Body of pancreas (tissue), 4 donors: ENCODE data around the gene MISFA.

Source experiments
- POLR2A ChIP-seq, 3 donors: fragments of 450-650 bp; IDR thresholded peaks; one replicate each; pipeline ENCODE4 v1.6.1; 2016; ENCODE audit warnings: antibody characterized with exemption in 3 of 3, mild to moderate bottlenecking in 2 of 3
- TF ChIP-seq, protein P1 (sequence below), 7 experiments: fragments of 450-650 bp in 4 of 7; fragments of 200-600 bp in 3 of 7; sonication (generic) in 3 of 7; IDR thresholded peaks; one replicate each; pipeline ENCODE4 v1.5.1; 2016 to 2019; ENCODE audit warnings: antibody characterized with exemption in 7 of 7

DNA sequence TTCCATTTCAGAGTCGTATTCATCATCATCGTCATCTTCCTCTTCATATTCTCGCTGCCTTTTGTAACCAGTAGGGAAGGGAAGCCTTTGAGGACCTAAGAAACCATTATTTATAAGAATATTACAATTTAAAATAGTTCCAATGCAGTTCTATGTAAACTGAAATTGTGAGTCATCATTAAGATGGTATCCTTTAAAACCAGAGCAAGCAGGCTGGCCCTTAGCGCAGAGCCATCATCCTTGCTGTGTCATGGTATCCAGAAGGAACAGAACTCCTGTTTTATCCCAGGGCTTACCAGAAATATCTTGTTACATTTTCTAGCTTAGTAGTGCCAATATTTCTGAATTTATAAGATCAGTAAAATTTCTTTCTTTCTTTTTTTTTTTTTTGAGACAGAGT lies 12.8 kb downstream of the MISFA start:
- TF ChIP-seq, protein P1, sequence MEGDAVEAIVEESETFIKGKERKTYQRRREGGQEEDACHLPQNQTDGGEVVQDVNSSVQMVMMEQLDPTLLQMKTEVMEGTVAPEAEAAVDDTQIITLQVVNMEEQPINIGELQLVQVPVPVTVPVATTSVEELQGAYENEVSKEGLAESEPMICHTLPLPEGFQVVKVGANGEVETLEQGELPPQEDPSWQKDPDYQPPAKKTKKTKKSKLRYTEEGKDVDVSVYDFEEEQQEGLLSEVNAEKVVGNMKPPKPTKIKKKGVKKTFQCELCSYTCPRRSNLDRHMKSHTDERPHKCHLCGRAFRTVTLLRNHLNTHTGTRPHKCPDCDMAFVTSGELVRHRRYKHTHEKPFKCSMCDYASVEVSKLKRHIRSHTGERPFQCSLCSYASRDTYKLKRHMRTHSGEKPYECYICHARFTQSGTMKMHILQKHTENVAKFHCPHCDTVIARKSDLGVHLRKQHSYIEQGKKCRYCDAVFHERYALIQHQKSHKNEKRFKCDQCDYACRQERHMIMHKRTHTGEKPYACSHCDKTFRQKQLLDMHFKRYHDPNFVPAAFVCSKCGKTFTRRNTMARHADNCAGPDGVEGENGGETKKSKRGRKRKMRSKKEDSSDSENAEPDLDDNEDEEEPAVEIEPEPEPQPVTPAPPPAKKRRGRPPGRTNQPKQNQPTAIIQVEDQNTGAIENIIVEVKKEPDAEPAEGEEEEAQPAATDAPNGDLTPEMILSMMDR (IDR thresholded peaks at IDR 0.05) = no peak
- TF ChIP-seq POLR2A (IDR thresholded peaks at IDR 0.05) = no peak
